Posterior vena cava (tissue), 2 donors: ENCODE data around the gene TTLL5. TPM values are rescaled to one million over a fixed set of nuclear protein-coding genes. Genes with fewer than 3 reads are reported as not detected.
"Not testable (repeated sequence)": the region's sequence is repeated elsewhere in the genome, so short reads cannot be mapped to it uniquely, and the experiment has no call there.

Source experiments
- DNase-seq: peaks from one replicate; pipeline ENCODE4 v3.0.0-alpha.2; 2020; ENCODE audit warnings: low spot score
- intact Hi-C, 2 donors: fragments of 100-400 bp; cut with DNase I; formaldehyde crosslinking; loops; one replicate each; pipeline versions ENCODE4 v1.14.1 to v1.14.2; 2022 to 2023
- total RNA-seq, 2 donors: library from RNA; stranded (reverse); fragmentation: NEBNext Ultra II Directional; extraction: Animal tissue kit (Norgen Biotek cat#: 25700); gene quantifications; one replicate each; pipeline ENCODE4 v1.2.1, GENCODE V29; 2021
- donor health status: DM: yes; HTN: yes; CAD: no.
- donor health status: DM: yes; HTN: yes; CAD: no.

The TTLL5 gene
- total RNA-seq, 2 donors from 2014 or later: 26.9 to 28.5 TPM

- intact Hi-C loops: no loop called here
- DNase-seq: no peak
Observed at GRCh38 chr14:75910048-75910447, 249.0 kb downstream of the TTLL5 start.

GRCh38 chr14:75911883-75912282 is 250.8 kb downstream of the TTLL5 start:
- peak; percentile 66 for DNase-seq
- intact Hi-C loops: no loop called here

- intact Hi-C loops: no loop called here
- no peak for DNase-seq
Observed at GRCh38 chr14:75913183-75913582, 252.1 kb downstream of the TTLL5 start.

GRCh38 chr14:75915045-75915444 is 254.0 kb downstream of the TTLL5 start:
- DNase-seq: no peak
- intact Hi-C loops: no loop called here

GRCh38 chr14:75917322-75917945 is 256.4 kb downstream of the TTLL5 start:
- no peak for DNase-seq
- intact Hi-C loops: no loop called here

- intact Hi-C loops: no loop called here
- DNase-seq: no peak
Observed at GRCh38 chr14:75917946-75918335, 256.9 kb downstream of the TTLL5 start.

GRCh38 chr14:75920421-75920820 is 259.4 kb downstream of the TTLL5 start:
- intact Hi-C loops, DNase-seq: not testable (repeated sequence)

- intact Hi-C loops: not testable (repeated sequence)
Observed at GRCh38 chr14:75925141-75925840, 264.2 kb downstream of the TTLL5 start.

GRCh38 chr14:75926431-75927115 is 265.5 kb downstream of the TTLL5 start:
- intact Hi-C loops: no loop called here

More at GRCh38 chr14:75925141-75925840, 264.2 kb downstream of the TTLL5 start:
- not testable (repeated sequence) for DNase-seq

GRCh38 chr14:75927564-75928087 is 266.6 kb downstream of the TTLL5 start:
- no peak for DNase-seq
- intact Hi-C loops: no loop called here

More at GRCh38 chr14:75926431-75927115, 265.5 kb downstream of the TTLL5 start:
- DNase-seq: no peak

- intact Hi-C loops: no loop called here
- DNase-seq: no peak
Observed at GRCh38 chr14:75928690-75929181, 267.7 kb downstream of the TTLL5 start.

GRCh38 chr14:75933712-75934296 is 272.8 kb downstream of the TTLL5 start:
- intact Hi-C loops: no loop called here
- no peak for DNase-seq

- no peak for DNase-seq
- intact Hi-C loops: no loop called here
Observed at GRCh38 chr14:75934998-75935628, 274.1 kb downstream of the TTLL5 start.

- no peak for DNase-seq
- intact Hi-C loops: no loop called here
Observed at GRCh38 chr14:75939200-75939599, 278.2 kb downstream of the TTLL5 start.

GRCh38 chr14:75941030-75941429 is 280.0 kb downstream of the TTLL5 start:
- no peak for DNase-seq
- intact Hi-C loops: no loop called here

GRCh38 chr14:75944607-75945241 is 283.7 kb downstream of the TTLL5 start:
- intact Hi-C loops: no loop called here
- no peak for DNase-seq

- DNase-seq: no peak
- intact Hi-C loops: no loop called here
Observed at GRCh38 chr14:75946785-75947184, 285.7 kb downstream of the TTLL5 start.

GRCh38 chr14:75952489-75952888 is 291.4 kb downstream of the TTLL5 start:
- intact Hi-C loops: no loop called here
- DNase-seq: no peak

- no peak for DNase-seq
- intact Hi-C loops: no loop called here
Observed at GRCh38 chr14:75959031-75959430, 298.0 kb downstream of the TTLL5 start.
